ENCODE results near the gene CARTPT.

Gene CARTPT

GRCh38 chr5:71738662-71739361 lies 19.7 kb downstream of the CARTPT start:
- no peak for DNase-seq

GRCh38 chr5:71740015-71740753 lies 21.1 kb downstream of the CARTPT start:
- DNase-seq: no peak

- no peak for DNase-seq
Measured at GRCh38 chr5:71743155-71743554, 24.1 kb downstream of the CARTPT start.

GRCh38 chr5:71744009-71744790 lies 25.1 kb downstream of the CARTPT start:
- no peak for DNase-seq

- no peak for DNase-seq
Measured at GRCh38 chr5:71747182-71747581, 28.1 kb downstream of the CARTPT start.

- no peak for DNase-seq
Measured at GRCh38 chr5:71748360-71748759, 29.3 kb downstream of the CARTPT start.

GRCh38 chr5:71751422-71751821 lies 32.3 kb downstream of the CARTPT start:
- DNase-seq: no peak

- DNase-seq: no peak
Measured at GRCh38 chr5:71752441-71753190, 33.5 kb downstream of the CARTPT start.

GRCh38 chr5:71757590-71758543 lies 38.8 kb downstream of the CARTPT start:
- DNase-seq: peak; percentile 32

- DNase-seq: no peak
Measured at GRCh38 chr5:71762826-71763225, 43.8 kb downstream of the CARTPT start.

- DNase-seq: no peak
Measured at GRCh38 chr5:71767661-71768060, 48.6 kb downstream of the CARTPT start.

- DNase-seq: no peak
Measured at GRCh38 chr5:71769287-71769686, 50.2 kb downstream of the CARTPT start.

GRCh38 chr5:71770381-71770780 lies 51.3 kb downstream of the CARTPT start:
- DNase-seq: no peak
